Osteoblast (primary cell): ENCODE measurements around the gene RIPOR2. TPM values are rescaled to one million over a fixed set of nuclear protein-coding genes. Genes with fewer than 3 reads are reported as not detected.

Source experiments
- DNase-seq: peaks from one replicate; pipeline ENCODE4 v3.0.0; 2011; ENCODE audit warnings: low spot score, mixed read lengths; ENCODE audit not compliant: insufficient read length; ENCODE audit errors: missing footprints
- H2AFZ ChIP-seq: 2 replicates; pipeline ENCODE4 v1.6.0; 2011; ENCODE audit warnings: mild to moderate bottlenecking, low read length
- H3K27ac ChIP-seq: 2 replicates; pipeline ENCODE4 v1.5.1; 2011; ENCODE audit warnings: mild to moderate bottlenecking, low read depth, low read length, moderate library complexity
- H3K27me3 ChIP-seq: 2 replicates; pipeline ENCODE4 v1.6.0; 2012; ENCODE audit warnings: mild to moderate bottlenecking, control low read depth, inconsistent platforms, low read length, moderate library complexity; ENCODE audit not compliant: insufficient read depth
- H3K36me3 ChIP-seq: 2 replicates; pipeline ENCODE4 v1.5.1; 2011; ENCODE audit warnings: mild to moderate bottlenecking, low read length, control low read depth, moderate library complexity; ENCODE audit not compliant: insufficient read depth
- H3K4me1 ChIP-seq: 2 replicates; pipeline ENCODE4 v1.5.1; 2011; ENCODE audit warnings: mild to moderate bottlenecking, low read length, control low read depth, moderate library complexity; ENCODE audit not compliant: insufficient read depth
- H3K4me2 ChIP-seq: 2 replicates; pipeline ENCODE4 v1.6.0; 2011; ENCODE audit warnings: mild to moderate bottlenecking, low read length; ENCODE audit not compliant: insufficient read depth
- H3K4me3 ChIP-seq: fragments of 200-600 bp; sonication (generic); 3 replicates; pipeline ENCODE4 v1.5.1; 2012; ENCODE audit warnings: mild to moderate bottlenecking, low read length, inconsistent platforms; ENCODE audit not compliant: insufficient read depth
- H3K79me2 ChIP-seq: 2 replicates; pipeline ENCODE4 v1.6.0; 2012; ENCODE audit warnings: mild to moderate bottlenecking, low read length, control low read depth, inconsistent platforms; ENCODE audit not compliant: insufficient read depth
- H3K9me3 ChIP-seq: 2 replicates; pipeline ENCODE4 v1.5.1; 2011; ENCODE audit warnings: low read depth, low read length, control low read depth
- H4K20me1 ChIP-seq: 2 replicates; pipeline ENCODE4 v1.6.0; 2012; ENCODE audit warnings: mild to moderate bottlenecking, low read length, control low read depth; ENCODE audit not compliant: insufficient read depth
- CTCF ChIP-seq: IDR thresholded peaks from 2 replicates; pipeline ENCODE4 v1.5.1; 2011; ENCODE audit warnings: mild to moderate bottlenecking, low read depth, low read length, moderate library complexity; ENCODE audit errors: extremely low read depth
- total RNA-seq: library from RNA; depleted of rRNA; stranded (reverse); fragments of >200 nt; gene quantifications from 2 replicates; pipeline ENCODE4 v1.2.3, GENCODE V29; 2012

The RIPOR2 gene
- total RNA-seq, 1 donor: 1.4 TPM

DNA sequence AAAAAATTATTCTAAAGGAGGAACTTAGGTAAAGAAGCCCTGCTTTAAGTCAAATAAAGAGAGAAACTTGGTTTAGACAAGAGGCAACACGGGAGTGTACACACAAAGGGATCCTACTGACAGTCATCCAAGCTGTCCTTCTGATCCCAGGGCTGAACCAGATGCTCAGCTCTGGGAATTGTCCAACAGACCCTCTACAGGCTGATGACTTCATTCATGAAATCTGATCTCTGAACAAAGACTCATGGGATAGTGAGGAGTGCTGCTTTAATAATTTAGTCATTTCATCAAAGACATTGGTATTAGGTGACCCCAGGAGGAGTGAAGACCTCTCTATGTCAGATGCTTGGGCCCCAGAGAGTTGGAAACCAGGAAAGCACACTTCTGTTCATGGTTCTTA is 71.4 kb downstream of the RIPOR2 start:
- H3K4me1 ChIP-seq: no peaks in the 10 kb centered on the region
- H3K9me3 ChIP-seq: no peaks in the 10 kb centered on the region
- no peak overlapping the region for H3K27ac ChIP-seq
- no peaks in the 10 kb centered on the region for H3K36me3 ChIP-seq
- H3K4me2 ChIP-seq: no peak overlapping the region
- TF ChIP-seq CTCF: no peak
- no peaks in the 10 kb centered on the region for H3K79me2 ChIP-seq
- no peak overlapping the region for H2AFZ ChIP-seq
- no peaks in the 10 kb centered on the region for H4K20me1 ChIP-seq
- no peak overlapping the region for H3K4me3 ChIP-seq
- H3K27me3 ChIP-seq: peaks cover 3% of the 10 kb centered on the region
- no peak for DNase-seq

- no peak overlapping the region for H2AFZ ChIP-seq
- H3K4me2 ChIP-seq: no peak overlapping the region
- H3K4me1 ChIP-seq: peaks cover 6% of the 10 kb centered on the region
- peaks cover 3% of the 10 kb centered on the region for H3K27me3 ChIP-seq
- no peak for TF ChIP-seq CTCF
- H3K4me3 ChIP-seq: no peak overlapping the region
- H4K20me1 ChIP-seq: no peaks in the 10 kb centered on the region
- no peaks in the 10 kb centered on the region for H3K79me2 ChIP-seq
- no peak for DNase-seq
- no peak overlapping the region for H3K27ac ChIP-seq
- no peaks in the 10 kb centered on the region for H3K9me3 ChIP-seq
- H3K36me3 ChIP-seq: no peaks in the 10 kb centered on the region
Measured at GRCh38 chr6:24861934-24862333, 73.8 kb downstream of the RIPOR2 start.

- H3K27me3 ChIP-seq: no peaks in the 10 kb centered on the region
- no peak for TF ChIP-seq CTCF
- no peak overlapping the region for H3K4me3 ChIP-seq
- H3K36me3 ChIP-seq: no peaks in the 10 kb centered on the region
- no peaks in the 10 kb centered on the region for H3K9me3 ChIP-seq
- H4K20me1 ChIP-seq: no peaks in the 10 kb centered on the region
- no peak overlapping the region for H3K27ac ChIP-seq
- H3K79me2 ChIP-seq: no peaks in the 10 kb centered on the region
- H2AFZ ChIP-seq: no peak overlapping the region
- peaks cover 13% of the 10 kb centered on the region for H3K4me1 ChIP-seq
- DNase-seq: no peak
- H3K4me2 ChIP-seq: no peak overlapping the region
Measured at GRCh38 chr6:24859608-24860200, 76.1 kb downstream of the RIPOR2 start.

GRCh38 chr6:24859132-24859531 is 76.6 kb downstream of the RIPOR2 start:
- H2AFZ ChIP-seq: no peak overlapping the region
- no peaks in the 10 kb centered on the region for H4K20me1 ChIP-seq
- no peaks in the 10 kb centered on the region for H3K9me3 ChIP-seq
- no peak overlapping the region for H3K27ac ChIP-seq
- peaks cover 13% of the 10 kb centered on the region for H3K4me1 ChIP-seq
- no peaks in the 10 kb centered on the region for H3K36me3 ChIP-seq
- no peak for DNase-seq
- H3K4me2 ChIP-seq: no peak overlapping the region
- H3K27me3 ChIP-seq: no peaks in the 10 kb centered on the region
- no peak overlapping the region for H3K4me3 ChIP-seq
- no peaks in the 10 kb centered on the region for H3K79me2 ChIP-seq
- no peak for TF ChIP-seq CTCF
